ENCODE measurements around the gene AMER2.

Gene AMER2

DNA sequence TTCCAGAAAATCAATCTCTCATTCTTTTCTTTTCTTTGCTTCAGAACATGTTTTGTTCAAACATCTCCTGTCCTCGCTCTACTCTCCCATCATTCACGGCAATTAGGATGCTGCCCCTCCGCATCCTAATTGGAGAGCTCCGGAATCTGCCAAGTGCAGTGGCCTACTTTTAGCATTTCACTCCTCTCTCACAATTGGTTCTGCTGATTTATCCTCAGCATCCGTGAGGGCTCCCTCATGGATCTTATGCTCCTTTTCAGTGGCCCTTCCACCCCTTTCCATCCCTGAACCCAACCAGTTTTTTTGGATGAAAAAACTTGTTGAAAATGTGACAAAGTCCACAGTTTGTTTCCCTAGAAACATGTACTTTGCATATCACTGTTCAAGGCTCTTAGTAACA is 22.4 kb downstream of the AMER2 start:
- DNase-seq (ENCODE audit: low read depth), result no peak

- no peak for DNase-seq (ENCODE audit: low read depth)
Measured at GRCh38 chr13:25148402-25148771, 23.7 kb downstream of the AMER2 start.

DNA sequence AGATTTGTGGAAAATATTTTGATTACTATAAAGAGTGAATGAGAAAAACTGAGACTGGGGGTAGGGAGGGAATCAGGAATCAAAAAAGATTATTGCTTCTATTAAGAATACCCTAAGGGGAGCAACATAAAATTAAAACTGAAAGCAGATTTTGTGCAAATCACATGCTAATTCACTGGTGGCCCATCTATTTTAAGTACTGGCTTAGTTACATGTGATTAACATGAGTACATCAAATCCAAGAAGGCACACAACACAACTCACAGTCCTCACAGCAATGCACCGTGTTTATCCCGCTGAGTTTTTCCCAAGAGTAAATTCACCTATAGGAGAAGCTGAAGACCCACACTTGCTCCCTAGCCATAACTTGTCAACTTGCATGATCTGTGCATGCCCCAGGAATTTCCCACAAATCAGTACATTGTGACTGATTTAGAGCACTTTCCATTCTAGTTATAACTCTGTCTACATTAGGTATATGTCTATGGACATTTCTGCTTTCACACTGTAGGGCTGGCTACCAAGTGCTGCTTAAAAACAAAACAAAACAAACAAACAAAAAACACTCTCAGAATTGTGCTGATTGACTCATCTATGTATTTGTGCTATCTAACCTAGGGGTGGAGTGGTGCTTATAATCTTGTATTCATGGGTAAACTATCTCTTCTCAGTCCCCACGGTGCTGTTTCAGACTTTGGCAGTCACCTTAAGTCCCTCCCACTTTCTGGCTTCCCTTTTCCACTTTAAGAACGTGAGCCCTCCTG is 24.3 kb downstream of the AMER2 start:
- no peak for DNase-seq (ENCODE audit: low read depth)

GRCh38 chr13:25143706-25144105 is 28.4 kb downstream of the AMER2 start:
- no peak for DNase-seq (ENCODE audit: low read depth)

GRCh38 chr13:25141042-25141441 is 31.0 kb downstream of the AMER2 start:
- DNase-seq (ENCODE audit: low read depth), result no peak

- DNase-seq (ENCODE audit: low read depth), result no peak
Measured at GRCh38 chr13:25137788-25138115, 34.3 kb downstream of the AMER2 start.

- DNase-seq (ENCODE audit: low read depth), result no peak
Measured at GRCh38 chr13:25136880-25137787, 35.0 kb downstream of the AMER2 start.

DNA sequence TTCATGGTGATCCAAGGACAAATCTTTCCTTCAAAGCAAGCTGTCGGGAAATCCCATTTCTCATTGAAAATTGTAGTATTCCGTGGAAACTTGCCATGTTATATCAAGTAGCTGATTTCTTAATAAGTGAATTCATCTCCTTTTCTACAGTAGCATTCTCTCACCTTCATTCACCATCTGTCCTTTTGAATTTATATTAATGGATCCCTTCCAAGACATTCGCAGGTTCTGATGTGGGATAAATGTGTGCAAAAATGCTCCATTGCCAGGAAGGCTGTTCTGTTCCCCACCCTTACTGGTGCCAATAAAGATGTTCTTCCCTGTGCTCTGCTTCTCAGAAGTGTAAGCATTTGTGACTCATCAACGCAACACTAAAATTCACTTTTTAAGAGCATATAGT is 36.2 kb downstream of the AMER2 start:
- no peak for DNase-seq (ENCODE audit: low read depth)

DNA sequence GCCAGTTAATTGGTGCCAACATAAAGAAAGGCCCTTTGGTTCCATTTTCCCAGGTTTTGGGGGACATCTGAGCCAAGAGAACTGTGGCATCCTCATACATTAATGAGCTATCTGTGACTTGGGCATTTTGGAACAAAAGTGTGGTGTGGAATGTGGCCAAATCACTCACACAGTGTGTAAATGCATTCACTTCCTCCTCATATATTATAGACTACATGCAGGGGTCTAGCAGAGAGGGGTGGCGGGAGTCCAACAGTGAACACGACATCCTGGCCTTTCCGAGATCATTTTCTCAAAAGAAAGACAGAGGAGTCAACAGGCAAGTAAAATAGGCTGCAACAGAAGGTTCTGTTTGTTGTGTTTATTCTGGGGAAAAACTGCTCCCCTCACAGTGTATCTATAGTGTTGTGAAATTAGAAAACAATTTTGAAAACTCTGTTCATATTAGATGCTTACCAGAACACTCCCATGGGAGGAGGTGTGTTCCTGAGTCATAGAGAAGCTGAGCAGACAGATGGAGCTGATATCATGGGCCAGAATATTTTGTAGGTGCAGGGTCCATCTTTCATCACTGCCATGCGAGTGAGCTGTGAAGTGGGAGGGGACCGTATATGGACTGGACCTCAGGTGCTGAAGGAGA is 39.2 kb downstream of the AMER2 start:
- DNase-seq (ENCODE audit: low read depth), result no peak

GRCh38 chr13:25131881-25132420 is 40.1 kb downstream of the AMER2 start:
- no peak for DNase-seq (ENCODE audit: low read depth)

- no peak for DNase-seq (ENCODE audit: low read depth)
Measured at GRCh38 chr13:25130944-25131343, 41.1 kb downstream of the AMER2 start.

- no peak for DNase-seq (ENCODE audit: low read depth)
Measured at GRCh38 chr13:25118378-25118905, 53.6 kb downstream of the AMER2 start.

DNA sequence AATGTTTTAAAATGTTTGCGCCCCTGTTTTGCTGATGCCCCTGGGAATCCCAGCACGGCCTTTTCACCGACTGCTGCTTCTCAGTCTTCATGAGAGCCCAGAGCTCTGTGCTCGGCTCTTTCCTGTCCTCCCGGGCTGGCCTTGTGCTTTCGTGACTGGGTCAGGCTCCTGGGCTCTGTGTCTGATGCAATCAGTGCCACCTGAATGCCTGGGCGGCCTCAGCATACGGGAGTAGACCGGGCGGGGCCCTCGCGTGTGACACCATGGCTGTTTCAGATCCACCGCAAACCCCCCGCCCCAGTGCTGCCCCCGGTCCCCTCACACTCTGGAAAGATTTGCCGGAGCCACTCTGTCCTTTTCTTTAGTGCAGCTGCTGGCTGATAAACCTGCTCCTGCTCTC is 54.8 kb downstream of the AMER2 start:
- no peak for DNase-seq (ENCODE audit: low read depth)

- no peak for DNase-seq (ENCODE audit: low read depth)
Measured at GRCh38 chr13:25116044-25116443, 56.0 kb downstream of the AMER2 start.

- no peak for DNase-seq (ENCODE audit: low read depth)
Measured at GRCh38 chr13:25114220-25114619, 57.9 kb downstream of the AMER2 start.

DNA sequence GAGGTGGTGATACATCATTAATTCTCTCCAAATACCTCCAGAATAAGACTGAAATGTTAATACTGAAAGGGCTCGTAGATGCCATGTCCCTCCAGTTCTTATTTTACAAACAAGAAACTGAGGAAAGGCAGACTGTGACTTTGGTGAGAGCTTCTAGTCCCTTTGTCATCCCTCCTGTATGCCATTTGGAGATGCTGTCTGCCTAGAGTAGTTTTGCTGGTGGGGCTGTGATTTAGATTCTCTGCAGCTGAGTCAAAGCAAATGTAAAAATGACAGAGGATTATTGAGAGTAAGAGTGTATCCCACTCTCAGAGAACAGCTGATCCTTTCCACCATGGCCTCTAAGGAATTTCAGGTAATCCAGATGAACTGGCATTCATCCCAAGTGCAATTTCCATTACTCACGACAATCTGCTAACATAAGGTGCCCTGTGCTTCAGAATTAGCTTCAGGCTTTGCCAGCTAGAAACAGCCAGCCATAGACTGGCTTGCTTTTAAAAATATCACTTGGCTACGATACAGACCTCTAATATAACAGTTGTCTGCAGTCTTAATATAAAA is 59.3 kb downstream of the AMER2 start:
- DNase-seq (ENCODE audit: low read depth), result no peak

Measured in activated T-helper 9 cell treated with anti-CD3 and anti-CD28 coated beads, Interleukin-2, amount 50 U/mL, for 16 hours (primary cell).